Effector memory CD8-positive, alpha-beta T cell (primary cell): ENCODE results near the gene B3GNT7.

ENCODE experiments used
- ATAC-seq: fragments of 150-1000 bp; cut with Tn5 transposase; replicated peaks from 2 replicates; pipeline ENCODE4 v1.10.0; 2021; ENCODE audit warnings: mild to moderate bottlenecking, moderate library complexity
- DNase-seq, 3 experiments: peaks; one replicate each; pipeline ENCODE4 v3.0.0; 2021
- H3K27ac Mint-ChIP-seq, 2 donors: one replicate each; pipeline ENCODE4 v1.8.0; 2022; ENCODE audit warnings: mild to moderate bottlenecking in 2 of 2, mixed read lengths in 2 of 2, moderate library complexity in 2 of 2
- H3K27me3 Mint-ChIP-seq, 2 donors: one replicate each; pipeline ENCODE4 v1.8.0; 2022; ENCODE audit warnings: mixed read lengths in 2 of 2
- H3K36me3 Mint-ChIP-seq: one replicate; pipeline ENCODE4 v1.8.0; 2022; ENCODE audit warnings: mild to moderate bottlenecking, moderate library complexity, mixed read lengths; ENCODE audit not compliant: insufficient read depth
- H3K4me1 Mint-ChIP-seq, 2 donors: one replicate each; pipeline ENCODE4 v1.8.0; 2022; ENCODE audit warnings: low read depth in 2 of 2, mixed read lengths in 2 of 2
- H3K4me3 Mint-ChIP-seq, 2 donors: one replicate each; pipeline ENCODE4 v1.8.0; 2022; ENCODE audit warnings: mild to moderate bottlenecking in 2 of 2, mixed read lengths in 2 of 2, moderate library complexity in 2 of 2
- H3K9me3 Mint-ChIP-seq, 2 donors: one replicate each; pipeline ENCODE4 v1.8.0; 2022; ENCODE audit warnings: mixed read lengths in 2 of 2

Gene B3GNT7

GRCh38 chr2:231383416-231384108, 11.9 kb upstream of the B3GNT7 start:
- ATAC-seq (peak; percentile 75), DNase-seq (no peak)
- Mint-ChIP-seq H3K36me3 (no peaks in the 10 kb centered on the region), H3K4me1 (peaks cover 0 to 4% of the 10 kb centered on the region in 2 donors), H3K9me3 (peaks cover 0 to 2% of the 10 kb centered on the region in 2 donors), H3K4me3 (no peak overlapping the region), H3K27me3 (peaks cover 17 to 45% of the 10 kb centered on the region in 2 donors), H3K27ac (peak overlapping the region in 1 of 2 donors; percentile 51)

- DNase-seq (no peak), ATAC-seq (no peak)
- H3K9me3 Mint-ChIP-seq = peaks cover 0 to 2% of the 10 kb centered on the region in 2 donors
- H3K4me3 Mint-ChIP-seq = no peak overlapping the region
- no peak overlapping the region for H3K27ac Mint-ChIP-seq
- peaks cover 0 to 4% of the 10 kb centered on the region in 2 donors for H3K4me1 Mint-ChIP-seq
- H3K36me3 Mint-ChIP-seq = no peaks in the 10 kb centered on the region
- peaks cover 20 to 50% of the 10 kb centered on the region in 2 donors for H3K27me3 Mint-ChIP-seq
Measured at GRCh38 chr2:231384109-231384435, 11.4 kb upstream of the B3GNT7 start.

- Mint-ChIP-seq H3K27ac (no peak overlapping the region), H3K4me3 (no peak overlapping the region), H3K9me3 (peaks cover 0 to 2% of the 10 kb centered on the region in 2 donors), H3K27me3 (peaks cover 23 to 57% of the 10 kb centered on the region in 2 donors), H3K4me1 (peaks cover 0 to 8% of the 10 kb centered on the region in 2 donors), H3K36me3 (peaks cover 3% of the 10 kb centered on the region)
- ATAC-seq (no peak), DNase-seq (no peak)
Measured at GRCh38 chr2:231384970-231385369, 10.5 kb upstream of the B3GNT7 start.

GRCh38 chr2:231385429-231385828, 10.1 kb upstream of the B3GNT7 start:
- no peak for DNase-seq
- H3K27me3 Mint-ChIP-seq = peaks cover 23 to 54% of the 10 kb centered on the region in 2 donors
- peaks cover 0 to 2% of the 10 kb centered on the region in 2 donors for H3K9me3 Mint-ChIP-seq
- H3K4me1 Mint-ChIP-seq = peaks cover 0 to 8% of the 10 kb centered on the region in 2 donors
- peaks cover 3% of the 10 kb centered on the region for H3K36me3 Mint-ChIP-seq
- no peak overlapping the region for H3K27ac Mint-ChIP-seq
- no peak for ATAC-seq
- no peak overlapping the region for H3K4me3 Mint-ChIP-seq

GRCh38 chr2:231386446-231386845, 9.1 kb upstream of the B3GNT7 start:
- Mint-ChIP-seq H3K36me3 (peaks cover 3% of the 10 kb centered on the region), H3K4me1 (peaks cover 0 to 8% of the 10 kb centered on the region in 2 donors), H3K27me3 (peaks cover 18 to 54% of the 10 kb centered on the region in 2 donors), H3K9me3 (peaks cover 0 to 2% of the 10 kb centered on the region in 2 donors), H3K27ac (no peak overlapping the region), H3K4me3 (no peak overlapping the region)
- no peak for DNase-seq
- ATAC-seq = no peak

- H3K4me1 Mint-ChIP-seq = peaks cover 2 to 12% of the 10 kb centered on the region in 2 donors
- no peak overlapping the region for H3K4me3 Mint-ChIP-seq
- peaks cover 0 to 2% of the 10 kb centered on the region in 2 donors for H3K9me3 Mint-ChIP-seq
- DNase-seq (no peak), ATAC-seq (no peak)
- H3K27me3 Mint-ChIP-seq = peaks cover 18 to 54% of the 10 kb centered on the region in 2 donors
- peak overlapping the region in 1 of 2 donors; percentile 68 for H3K27ac Mint-ChIP-seq
- peaks cover 3% of the 10 kb centered on the region for H3K36me3 Mint-ChIP-seq
Measured at GRCh38 chr2:231387904-231388724, 7.4 kb upstream of the B3GNT7 start.

- ATAC-seq (no peak), DNase-seq (no peak)
- peaks cover 9% of the 10 kb centered on the region for H3K36me3 Mint-ChIP-seq
- H3K27ac Mint-ChIP-seq = peak overlapping the region in 1 of 2 donors; percentile 68
- H3K4me3 Mint-ChIP-seq = no peak overlapping the region
- H3K9me3 Mint-ChIP-seq = peaks cover 0 to 2% of the 10 kb centered on the region in 2 donors
- peaks cover 22 to 55% of the 10 kb centered on the region in 2 donors for H3K27me3 Mint-ChIP-seq
- peaks cover 9 to 15% of the 10 kb centered on the region in 2 donors for H3K4me1 Mint-ChIP-seq
Measured at GRCh38 chr2:231388725-231389346, 6.7 kb upstream of the B3GNT7 start.

GRCh38 chr2:231390667-231391066, 4.8 kb upstream of the B3GNT7 start:
- no peak overlapping the region for H3K4me3 Mint-ChIP-seq
- peaks cover 30 to 70% of the 10 kb centered on the region in 2 donors for H3K27me3 Mint-ChIP-seq
- no peak for DNase-seq
- H3K9me3 Mint-ChIP-seq = no peaks in the 10 kb centered on the region
- peaks cover 14% of the 10 kb centered on the region for H3K36me3 Mint-ChIP-seq
- H3K4me1 Mint-ChIP-seq = peaks cover 14 to 24% of the 10 kb centered on the region in 2 donors
- no peak overlapping the region for H3K27ac Mint-ChIP-seq
- no peak for ATAC-seq

GRCh38 chr2:231391981-231392380, 3.5 kb upstream of the B3GNT7 start:
- Mint-ChIP-seq H3K36me3 (peaks cover 14% of the 10 kb centered on the region), H3K4me3 (no peak overlapping the region), H3K27ac (peak overlapping the region in 1 of 2 donors; percentile 91), H3K9me3 (no peaks in the 10 kb centered on the region), H3K27me3 (peaks cover 38 to 79% of the 10 kb centered on the region in 2 donors), H3K4me1 (peaks cover 18 to 29% of the 10 kb centered on the region in 2 donors)
- ATAC-seq (peak; percentile 18), DNase-seq (no peak)

GRCh38 chr2:231392431-231393148, 2.9 kb upstream of the B3GNT7 start:
- H3K4me3 Mint-ChIP-seq = peak overlapping the region; percentile 62 to 81
- ATAC-seq (no peak), DNase-seq (no peak)
- peaks cover 39 to 85% of the 10 kb centered on the region in 2 donors for H3K27me3 Mint-ChIP-seq
- no peaks in the 10 kb centered on the region for H3K9me3 Mint-ChIP-seq
- peak overlapping the region; percentile 46 to 91 for H3K27ac Mint-ChIP-seq
- peaks cover 15% of the 10 kb centered on the region for H3K36me3 Mint-ChIP-seq
- H3K4me1 Mint-ChIP-seq = peaks cover 18 to 31% of the 10 kb centered on the region in 2 donors

- Mint-ChIP-seq H3K36me3 (peaks cover 17% of the 10 kb centered on the region), H3K27ac (peak overlapping the region; percentile 84 to 91), H3K9me3 (no peaks in the 10 kb centered on the region), H3K4me1 (peaks cover 18 to 31% of the 10 kb centered on the region in 2 donors), H3K4me3 (peak overlapping the region; percentile 62 to 81), H3K27me3 (peaks cover 35 to 84% of the 10 kb centered on the region in 2 donors)
- peak; percentile 78 for ATAC-seq
- DNase-seq = peak in 2 of 3 experiments; percentile 12 to 29
Measured at GRCh38 chr2:231393149-231394131, 2.1 kb upstream of the B3GNT7 start.
